Fibroblast of lung (primary cell): Measurements from ENCODE around the gene HDAC4. TPM values are rescaled to one million over a fixed set of nuclear protein-coding genes. Genes with fewer than 3 reads are reported as not detected.
"Not testable (repeated sequence)": the region's sequence is repeated elsewhere in the genome, so short reads cannot be mapped to it uniquely, and the experiment has no call there.

ENCODE experiments used
- DNase-seq, 2 donors: peaks; one replicate each; pipeline versions ENCODE4 v3.0.0 to v3.0.0-alpha.2; 2010; ENCODE audit warnings: low read depth in 2 of 2
- H2AFZ ChIP-seq: 2 replicates; pipeline ENCODE4 v1.5.1; 2012; ENCODE audit warnings: low read length, control low read depth, inconsistent platforms
- H3K27ac ChIP-seq: 2 replicates; pipeline ENCODE4 v1.5.1; 2011; ENCODE audit warnings: low read length, control low read depth; ENCODE audit not compliant: insufficient read depth
- H3K27me3 ChIP-seq: 2 replicates; pipeline ENCODE4 v1.5.1; 2011; ENCODE audit warnings: mild to moderate bottlenecking, low read length; ENCODE audit not compliant: control insufficient read depth, insufficient read depth
- H3K36me3 ChIP-seq: 2 replicates; pipeline ENCODE4 v1.5.1; 2011; ENCODE audit warnings: low read length; ENCODE audit not compliant: control insufficient read depth, insufficient read depth
- H3K4me1 ChIP-seq: 2 replicates; pipeline ENCODE4 v1.5.1; 2011; ENCODE audit warnings: low read length; ENCODE audit not compliant: control insufficient read depth, insufficient read depth; ENCODE audit errors: extremely low read depth
- H3K4me2 ChIP-seq: 2 replicates; pipeline ENCODE4 v1.5.1; 2011; ENCODE audit warnings: low read length, control low read depth; ENCODE audit not compliant: insufficient read depth; ENCODE audit errors: extremely low read depth
- H3K4me3 ChIP-seq, 4 experiments: fragments of 200-600 bp in 1 of 4; sonication (generic) in 1 of 4; replicated peaks in 1 of 4; 2 replicates each; pipeline ENCODE4 v1.5.1; 2011 to 2016; ENCODE audit warnings: low read length in 4 of 4, low read depth in 3 of 4, mild to moderate bottlenecking in 3 of 4, control low read depth in 2 of 4, inconsistent platforms in 1 of 4, mixed read lengths in 1 of 4; ENCODE audit not compliant: insufficient read depth in 1 of 4; ENCODE audit errors: control extremely low read depth in 1 of 4
- H3K79me2 ChIP-seq: 2 replicates; pipeline ENCODE4 v1.5.1; 2012; ENCODE audit warnings: mild to moderate bottlenecking, low read length, inconsistent platforms; ENCODE audit not compliant: control insufficient read depth, insufficient read depth
- H3K9ac ChIP-seq: 2 replicates; pipeline ENCODE4 v1.5.1; 2011; ENCODE audit warnings: mild to moderate bottlenecking, low read length, control low read depth; ENCODE audit not compliant: insufficient read depth
- H3K9me3 ChIP-seq: 2 replicates; pipeline ENCODE4 v1.5.1; 2012; ENCODE audit warnings: low read depth, low read length; ENCODE audit not compliant: control insufficient read depth, insufficient read depth
- H4K20me1 ChIP-seq: 2 replicates; pipeline ENCODE4 v1.5.1; 2011; ENCODE audit warnings: low read length; ENCODE audit not compliant: control insufficient read depth, insufficient read depth; ENCODE audit errors: extremely low read depth
- CTCF ChIP-seq, 2 donors: IDR thresholded peaks in 1 of 2; conservative IDR thresholded peaks in 1 of 2; 1 replicate in 1 of 2; 2 replicates in 1 of 2; pipeline ENCODE4 v1.5.1; 2011 to 2012; ENCODE audit warnings: low read length in 2 of 2, control low read depth in 1 of 2, inconsistent platforms in 1 of 2, low read depth in 1 of 2, mild to moderate bottlenecking in 1 of 2
- EZH2 ChIP-seq: IDR thresholded peaks from 2 replicates; pipeline ENCODE4 v1.5.1; 2012; ENCODE audit warnings: low read length, control low read depth, mild to moderate bottlenecking; ENCODE audit errors: missing control alignments
- polyA plus RNA-seq, 2 donors: library from polyadenylated mRNA; depleted of rRNA in 1 of 2; stranded (reverse) in 1 of 2; unstranded in 1 of 2; fragments of >200 nt; gene quantifications; 2 replicates each; pipeline ENCODE4 v1.2.1, GENCODE V29; 2011 to 2012; ENCODE audit warnings: missing spikeins in 1 of 2
- total RNA-seq: library from RNA; depleted of rRNA; stranded (reverse); fragments of >200 nt; gene quantifications from 2 replicates; pipeline ENCODE4 v1.2.1, GENCODE V29; 2014

The HDAC4 gene
- total and polyA plus RNA-seq, 2 donors (not counting 1 experiment from before 2014, with no cell fraction given), result 7.4 to 19.8 TPM

GRCh38 chr2:239040152-239040761, 360.6 kb downstream of the HDAC4 start:
- no peaks in the 10 kb centered on the region for H3K79me2 ChIP-seq
- no peak for DNase-seq
- no peaks in the 10 kb centered on the region for H4K20me1 ChIP-seq
- no peaks in the 10 kb centered on the region for H3K36me3 ChIP-seq
- no peak overlapping the region for H3K9ac ChIP-seq
- H3K4me1 ChIP-seq, result no peaks in the 10 kb centered on the region
- H3K4me3 ChIP-seq, result no peak overlapping the region
- no peak for TF ChIP-seq EZH2
- no peak for TF ChIP-seq CTCF (conservative IDR thresholded peaks at IDR 0.05 in 1 of 2, IDR thresholded peaks at IDR 0.05 in 1 of 2; ENCODE audit: low read depth in 1 of 2, low read length in 2 of 2)
- H3K4me2 ChIP-seq, result no peak overlapping the region
- no peak overlapping the region for H3K27ac ChIP-seq
- H2AFZ ChIP-seq, result no peak overlapping the region
- H3K27me3 ChIP-seq, result no peaks in the 10 kb centered on the region
- H3K9me3 ChIP-seq, result no peaks in the 10 kb centered on the region

- DNase-seq, result no peak
- no peak overlapping the region for H3K27ac ChIP-seq
- no peaks in the 10 kb centered on the region for H3K36me3 ChIP-seq
- no peak overlapping the region for H3K4me3 ChIP-seq
- H3K4me2 ChIP-seq, result no peak overlapping the region
- no peaks in the 10 kb centered on the region for H3K9me3 ChIP-seq
- no peaks in the 10 kb centered on the region for H3K79me2 ChIP-seq
- H3K9ac ChIP-seq, result no peak overlapping the region
- TF ChIP-seq CTCF (conservative IDR thresholded peaks at IDR 0.05 in 1 of 2, IDR thresholded peaks at IDR 0.05 in 1 of 2; ENCODE audit: low read depth in 1 of 2, low read length in 2 of 2) (no peak), EZH2 (no peak)
- no peaks in the 10 kb centered on the region for H3K27me3 ChIP-seq
- no peak overlapping the region for H2AFZ ChIP-seq
- H3K4me1 ChIP-seq, result no peaks in the 10 kb centered on the region
- no peaks in the 10 kb centered on the region for H4K20me1 ChIP-seq
These were observed 361.4 kb downstream of the HDAC4 start for GRCh38 chr2:239039479-239039861.

- H3K9ac ChIP-seq, result no peak overlapping the region
- no peak for DNase-seq
These were observed 361.9 kb downstream of the HDAC4 start for GRCh38 chr2:239038773-239039478.

GRCh38 chr2:239038284-239038683, 362.5 kb downstream of the HDAC4 start:
- not testable (repeated sequence) for H3K9me3 ChIP-seq

More at GRCh38 chr2:239038773-239039478, 361.9 kb downstream of the HDAC4 start:
- Histone ChIP-seq H2AFZ (no peak overlapping the region), H3K79me2 (no peaks in the 10 kb centered on the region), H3K4me2 (no peak overlapping the region), H3K27me3 (no peaks in the 10 kb centered on the region), H3K27ac (no peak overlapping the region), H3K36me3 (no peaks in the 10 kb centered on the region), H3K9me3 (no peaks in the 10 kb centered on the region), H3K4me1 (no peaks in the 10 kb centered on the region), H4K20me1 (no peaks in the 10 kb centered on the region), H3K4me3 (no peak overlapping the region)
- TF ChIP-seq CTCF (conservative IDR thresholded peaks at IDR 0.05 in 1 of 2, IDR thresholded peaks at IDR 0.05 in 1 of 2; ENCODE audit: low read depth in 1 of 2, low read length in 2 of 2) (no peak), EZH2 (no peak)

More at GRCh38 chr2:239038284-239038683, 362.5 kb downstream of the HDAC4 start:
- H3K36me3 ChIP-seq, H3K27ac ChIP-seq, H4K20me1 ChIP-seq, H3K4me1 ChIP-seq, H3K4me3 ChIP-seq, H3K9ac ChIP-seq, H2AFZ ChIP-seq, DNase-seq, H3K4me2 ChIP-seq, H3K79me2 ChIP-seq, H3K27me3 ChIP-seq: not testable (repeated sequence)
